Fibroblast of villous mesenchyme (primary cell): Measurements from ENCODE around the gene CHRNA4. TPM values are rescaled to one million over a fixed set of nuclear protein-coding genes. Genes with fewer than 3 reads are reported as not detected.

Source experiments
- DNase-seq: peaks from one replicate; pipeline ENCODE4 v3.0.0-alpha.2; 2010; ENCODE audit warnings: low read depth
- H3K4me3 ChIP-seq: 2 replicates; pipeline ENCODE4 v1.5.1; 2011; ENCODE audit warnings: low read depth, mild to moderate bottlenecking, low read length
- CTCF ChIP-seq: IDR thresholded peaks from 2 replicates; pipeline ENCODE4 v1.5.1; 2012; ENCODE audit warnings: low read depth, mild to moderate bottlenecking, low read length; ENCODE audit not compliant: insufficient read depth
- total RNA-seq: library from RNA; depleted of rRNA; stranded (reverse); fragments of >200 nt; gene quantifications from 2 replicates; pipeline ENCODE4 v1.2.3, GENCODE V29; 2012

Gene CHRNA4
- total RNA-seq, 1 donor: not detected

- no peak overlapping the region for H3K4me3 ChIP-seq
- TF ChIP-seq CTCF: no peak
- no peak for DNase-seq
Measured at GRCh38 chr20:63401384-63402110, 40.4 kb upstream of the CHRNA4 start.

GRCh38 chr20:63400486-63401210, 39.5 kb upstream of the CHRNA4 start:
- DNase-seq: no peak
- TF ChIP-seq CTCF: no peak
- no peak overlapping the region for H3K4me3 ChIP-seq

- DNase-seq: no peak
- H3K4me3 ChIP-seq: no peak overlapping the region
- no peak for TF ChIP-seq CTCF
Measured at GRCh38 chr20:63399596-63400375, 38.6 kb upstream of the CHRNA4 start.

GRCh38 chr20:63398744-63399514, 37.8 kb upstream of the CHRNA4 start:
- DNase-seq: no peak
- no peak for TF ChIP-seq CTCF
- H3K4me3 ChIP-seq: no peak overlapping the region

GRCh38 chr20:63397946-63398450, 36.8 kb upstream of the CHRNA4 start:
- H3K4me3 ChIP-seq: no peak overlapping the region
- TF ChIP-seq CTCF: no peak
- DNase-seq: no peak
